ENCODE data around the gene SERPINA4. TPM values are rescaled to one million over a fixed set of nuclear protein-coding genes. Genes with fewer than 3 reads are reported as not detected.

Gene SERPINA4
- total and polyA plus RNA-seq, 2 of the 13 experiments (the other 11 are each of a cell fraction or from before 2014, with no cell fraction given) = 39.1 to 57.8 TPM

GRCh38 chr14:94560291-94560665 lies 964 bp upstream of the SERPINA4 start:
- Histone ChIP-seq H3K4me3 (replicated peaks in 1 of 3; ENCODE audit: insufficient read depth in 1 of 3, low read depth in 2 of 3, low read length in 3 of 3) (peak overlapping the region in 2 of 3 experiments; percentile 52 to 63; a peak in 1 of 6 replicates), H3K9ac (ENCODE audit: insufficient read depth, low read depth, low read length) (no peak overlapping the region), H3K9me3 (ENCODE audit: low read length) (peaks cover 9% of the 10 kb centered on the region; the same call in 1 of the 2 replicates), H3K27ac (ENCODE audit: extremely low read length, insufficient read depth, low read length) (no peak overlapping the region), H4K20me1 (ENCODE audit: insufficient read depth, low read length) (no peaks in the 10 kb centered on the region), H3K27me3 (ENCODE audit: control insufficient read depth in 1 of 2, insufficient read depth in 2 of 2, low read length in 2 of 2) (no peaks in the 10 kb centered on the region), H3K36me3 (replicated peaks in 1 of 2; ENCODE audit: control insufficient read depth in 1 of 2, insufficient read depth in 2 of 2, low read length in 2 of 2) (no peaks in the 10 kb centered on the region), H3K79me2 (ENCODE audit: insufficient read depth, low read length) (peaks cover 3% of the 10 kb centered on the region), H2AFZ (ENCODE audit: low read length) (no peak overlapping the region), H3K4me2 (ENCODE audit: low read depth, low read length) (peak overlapping the region; percentile 79), H3K4me1 (ENCODE audit: insufficient read depth, low read length) (peaks cover 69% of the 10 kb centered on the region)
- WGBS (ENCODE audit: low lambda C conversion rate) = 64% methylated on average over 3 of the region's 3 CpGs
- CTCF ChIA-PET (ENCODE audit: low intra/inter-chr PET ratio, low total read pairs) = no interaction called here
- ATAC-seq = no peak
- intact Hi-C loops (cut with micrococcal nuclease; ENCODE audit: unreplicated experiment) (loop anchor here (5.0 kb wide), 1 partner anchor 37 kb away; no protein-coding TSS in a partner anchor), in situ Hi-C loops (cut with HindIII; ENCODE audit: extremely low pct_ligation_motif_present, low pct_unique_long_range_greater_than_20kb) (no loop called here)
- no peak for DNase-seq (ENCODE audit: low spot score)
- no TSS peak for BruUV-seq (replicated peaks)
- FAIRE-seq = no peak
- 0 out of 2 replicates have a peak, but pooled peaks have one; percentile 9 for TF ChIP-seq MED1 (CRISPR knock-in tag; IDR thresholded peaks at IDR 0.05)
- TF ChIP-seq ARHGAP35 (CRISPR knock-in tag; IDR thresholded peaks at IDR 0.05; ENCODE audit: borderline replicate concordance) = 0 out of 2 replicates have a peak, but pooled peaks have one; percentile 10
- TF ChIP-seq ATF7-NPFF (CRISPR knock-in tag; IDR thresholded peaks at IDR 0.05; ENCODE audit: low read depth) = 0 out of 2 replicates have a peak, but pooled peaks have one; percentile 40
- TF ChIP-seq, protein P1, sequence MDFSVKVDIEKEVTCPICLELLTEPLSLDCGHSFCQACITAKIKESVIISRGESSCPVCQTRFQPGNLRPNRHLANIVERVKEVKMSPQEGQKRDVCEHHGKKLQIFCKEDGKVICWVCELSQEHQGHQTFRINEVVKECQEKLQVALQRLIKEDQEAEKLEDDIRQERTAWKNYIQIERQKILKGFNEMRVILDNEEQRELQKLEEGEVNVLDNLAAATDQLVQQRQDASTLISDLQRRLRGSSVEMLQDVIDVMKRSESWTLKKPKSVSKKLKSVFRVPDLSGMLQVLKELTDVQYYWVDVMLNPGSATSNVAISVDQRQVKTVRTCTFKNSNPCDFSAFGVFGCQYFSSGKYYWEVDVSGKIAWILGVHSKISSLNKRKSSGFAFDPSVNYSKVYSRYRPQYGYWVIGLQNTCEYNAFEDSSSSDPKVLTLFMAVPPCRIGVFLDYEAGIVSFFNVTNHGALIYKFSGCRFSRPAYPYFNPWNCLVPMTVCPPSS (IDR thresholded peaks at IDR 0.05) = no peak
- POLR2A ChIA-PET = interaction anchor here (1.5 to 4.6 kb wide), 8 partner anchors 10 to 55 kb away, joined by 4 to 51 read pairs (median 30); partner anchors contain the start of genes SERPINA3 and SERPINA5

DNA sequence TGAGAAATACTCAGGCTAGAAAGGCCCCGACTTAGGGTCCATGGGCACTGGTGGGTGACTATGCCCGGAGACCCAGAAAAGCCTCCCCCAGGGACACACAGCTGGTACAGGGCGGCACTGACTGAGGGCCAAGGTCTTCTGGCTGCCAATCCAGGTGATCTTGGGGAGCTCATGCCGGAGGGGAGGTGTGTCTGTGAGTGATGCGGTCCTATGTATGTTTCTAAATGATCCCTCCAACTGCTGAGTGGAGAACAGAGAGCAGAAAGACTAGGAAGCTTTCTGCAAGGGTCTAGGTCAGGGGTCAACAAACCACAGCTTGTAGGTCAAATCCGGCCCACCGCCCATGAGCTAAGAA lies 391 bp downstream of the SERPINA4 start:
- Histone ChIP-seq H3K9ac (ENCODE audit: insufficient read depth, low read depth, low read length) (peak overlapping the region; percentile 70), H3K79me2 (ENCODE audit: insufficient read depth, low read length) (peaks cover 3% of the 10 kb centered on the region), H3K4me3 (replicated peaks in 1 of 3; ENCODE audit: insufficient read depth in 1 of 3, low read depth in 2 of 3, low read length in 3 of 3) (peak overlapping the region; percentile 52 to 63 (median 57)), H3K27me3 (ENCODE audit: control insufficient read depth in 1 of 2, insufficient read depth in 2 of 2, low read length in 2 of 2) (no peaks in the 10 kb centered on the region), H3K4me1 (ENCODE audit: insufficient read depth, low read length) (peaks cover 70% of the 10 kb centered on the region), H2AFZ (ENCODE audit: low read length) (peak overlapping the region; percentile 43), H3K9me3 (ENCODE audit: low read length) (peaks cover 9% of the 10 kb centered on the region; the same call in 1 of the 2 replicates), H4K20me1 (ENCODE audit: insufficient read depth, low read length) (no peaks in the 10 kb centered on the region), H3K27ac (ENCODE audit: extremely low read length, insufficient read depth, low read length) (peak overlapping the region; percentile 53), H3K4me2 (ENCODE audit: low read depth, low read length) (peak overlapping the region; percentile 79), H3K36me3 (replicated peaks in 1 of 2; ENCODE audit: control insufficient read depth in 1 of 2, insufficient read depth in 2 of 2, low read length in 2 of 2) (no peaks in the 10 kb centered on the region)
- TSS peak; percentile 74 for BruUV-seq (replicated peaks)
- WGBS (ENCODE audit: low lambda C conversion rate) = 35% methylated on average over 6 of the region's 7 CpGs
- CTCF ChIA-PET (ENCODE audit: low intra/inter-chr PET ratio, low total read pairs) = no interaction called here
- ATAC-seq = peak; percentile 32
- in situ Hi-C loops (cut with HindIII; ENCODE audit: extremely low pct_ligation_motif_present, low pct_unique_long_range_greater_than_20kb) = no loop called here
- POLR2A ChIA-PET = interaction anchor here (0.7 to 4.6 kb wide), 17 partner anchors 9 to 92 kb away, joined by 3 to 51 read pairs (median 4); partner anchors contain the start of genes SERPINA3 and SERPINA5
- FAIRE-seq = no peak
- no peak for DNase-seq (ENCODE audit: low spot score)
- intact Hi-C loops (cut with micrococcal nuclease; ENCODE audit: unreplicated experiment) = loop anchor here (5.0 kb wide), 1 partner anchor 36 kb away; no protein-coding TSS in a partner anchor
- TF ChIP-seq ZNF30 (CRISPR knock-in tag; IDR thresholded peaks at IDR 0.05) (no peak), MAX (IDR thresholded peaks at IDR 0.05) (no peak), KDM6A (CRISPR knock-in tag; IDR thresholded peaks at IDR 0.05; ENCODE audit: low read depth) (no peak), RFX5 (IDR thresholded peaks at IDR 0.05; ENCODE audit: low read depth, low read length) (no peak), PHF20 (CRISPR knock-in tag; IDR thresholded peaks at IDR 0.05) (0 out of 2 replicates have a peak, but pooled peaks have one; percentile 2), TP53 (CRISPR knock-in tag; conservative IDR thresholded peaks at IDR 0.05) (no peak), KDM3A (CRISPR knock-in tag; IDR thresholded peaks at IDR 0.05; ENCODE audit: low read depth) (no peak), ZNF768 (CRISPR knock-in tag; IDR thresholded peaks at IDR 0.05) (no peak), KLF16 (CRISPR knock-in tag; IDR thresholded peaks at IDR 0.05) (no peak), ZNF800 (CRISPR knock-in tag; IDR thresholded peaks at IDR 0.05) (no peak), ZNF788 (CRISPR knock-in tag; IDR thresholded peaks at IDR 0.05; ENCODE audit: borderline replicate concordance) (0 out of 2 replicates have a peak, but pooled peaks have one; percentile 25), ZNF629 (CRISPR knock-in tag; conservative IDR thresholded peaks at IDR 0.05) (no peak), KAT7 (CRISPR knock-in tag; IDR thresholded peaks at IDR 0.05; ENCODE audit: borderline replicate concordance) (0 out of 2 replicates have a peak, but pooled peaks have one; percentile 4)

Data from HepG2 (cell line).